NT2/D1 (cell line): ENCODE results near the gene PYGO2.

Experiments used
- DNase-seq: peaks from one replicate; pipeline ENCODE4 v3.0.0-alpha.2; 2011; ENCODE audit warnings: low read depth, low spot score
- H3K27me3 ChIP-seq: 2 replicates; pipeline ENCODE4 v1.6.0; 2011; ENCODE audit warnings: mild to moderate bottlenecking; ENCODE audit not compliant: insufficient read length, insufficient read depth
- H3K36me3 ChIP-seq: 2 replicates; pipeline ENCODE4 v1.6.1; 2011; ENCODE audit warnings: mild to moderate bottlenecking, low read length, mixed read lengths; ENCODE audit not compliant: insufficient read depth, insufficient read length
- H3K4me1 ChIP-seq: 2 replicates; pipeline ENCODE4 v1.5.1; 2011; ENCODE audit not compliant: insufficient read depth, insufficient read length
- H3K4me3 ChIP-seq: 2 replicates; pipeline ENCODE4 v1.5.1; 2011; ENCODE audit warnings: low read depth; ENCODE audit not compliant: insufficient read length
- H3K9ac ChIP-seq: 2 replicates; pipeline ENCODE4 v1.6.0; 2011; ENCODE audit warnings: low read depth; ENCODE audit not compliant: insufficient read length
- H3K9me3 ChIP-seq: 2 replicates; pipeline ENCODE4 v1.5.1; 2011; ENCODE audit warnings: mild to moderate bottlenecking, low read length; ENCODE audit not compliant: insufficient read depth
- SUZ12 ChIP-seq: IDR thresholded peaks from 2 replicates; pipeline ENCODE4 v1.6.1; 2011; ENCODE audit not compliant: insufficient read length, insufficient read depth; ENCODE audit errors: extremely low read depth
- YY1 ChIP-seq: IDR thresholded peaks from 2 replicates; pipeline ENCODE4 v1.6.1; 2011; ENCODE audit not compliant: insufficient read length, insufficient read depth
- ZNF274 ChIP-seq: IDR thresholded peaks from 2 replicates; pipeline ENCODE4 v1.6.1; 2011; ENCODE audit warnings: mild to moderate bottlenecking, low read depth, low read length

PYGO2 gene

GRCh38 chr1:154957091-154957657 is 4.4 kb downstream of the PYGO2 start:
- Histone ChIP-seq H3K4me3 (no peak overlapping the region), H3K9me3 (no peaks in the 10 kb centered on the region; the same call in 1 of the 2 replicates), H3K27me3 (no peaks in the 10 kb centered on the region), H3K4me1 (peaks cover 12% of the 10 kb centered on the region), H3K36me3 (peaks cover 30% of the 10 kb centered on the region), H3K9ac (peak overlapping the region; percentile 53)
- DNase-seq, result no peak
- TF ChIP-seq YY1, result no peak
- no peak for TF ChIP-seq SUZ12
- no peak for TF ChIP-seq ZNF274

DNA sequence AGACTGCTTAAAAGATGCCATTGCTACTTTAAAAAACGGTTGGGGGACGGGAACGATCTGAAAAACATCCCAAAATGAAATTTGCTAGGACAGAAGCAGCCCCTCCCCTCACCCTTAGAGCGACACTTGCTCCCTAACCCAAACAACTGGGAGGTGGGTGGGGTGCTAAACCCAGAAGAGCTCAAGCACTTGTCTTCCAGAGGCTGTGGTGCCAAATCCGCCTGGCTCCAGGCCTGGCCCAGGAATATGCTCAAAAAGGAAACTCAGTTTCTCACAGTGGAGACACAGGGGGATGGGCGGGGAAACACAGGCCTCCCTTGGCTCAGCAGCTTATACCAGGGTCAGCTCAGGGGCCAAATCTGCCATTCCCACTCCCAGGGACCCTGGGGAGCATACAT is 5.0 kb downstream of the PYGO2 start:
- DNase-seq, result no peak
- Histone ChIP-seq H3K4me1 (peaks cover 12% of the 10 kb centered on the region), H3K9me3 (no peaks in the 10 kb centered on the region; the same call in 1 of the 2 replicates), H3K36me3 (peaks cover 29% of the 10 kb centered on the region), H3K4me3 (peak overlapping the region; percentile 65), H3K9ac (peak overlapping the region; percentile 4), H3K27me3 (no peaks in the 10 kb centered on the region)
- TF ChIP-seq ZNF274 (no peak), YY1 (no peak), SUZ12 (no peak)

- peak; percentile 98 for DNase-seq
- peaks cover 12% of the 10 kb centered on the region for H3K4me1 ChIP-seq
These were observed 5.7 kb downstream of the PYGO2 start, which contains the start of gene PBXIP1 for GRCh38 chr1:154955718-154956543. PBXIP1 (minus strand) TSS chr1:154956099; CDS start chr1:154953721, 2,378 bp downstream.

GRCh38 chr1:154955039-154955717 is 6.4 kb downstream of the PYGO2 start:
- no peak for DNase-seq
- H3K36me3 ChIP-seq, result peaks cover 35% of the 10 kb centered on the region
- TF ChIP-seq ZNF274 (no peak), YY1 (no peak), SUZ12 (no peak)
- H3K9ac ChIP-seq, result peak overlapping the region; percentile 76
- no peaks in the 10 kb centered on the region; the same call in 1 of the 2 replicates for H3K9me3 ChIP-seq
- peak overlapping the region; percentile 65 for H3K4me3 ChIP-seq
- peaks cover 12% of the 10 kb centered on the region for H3K4me1 ChIP-seq
- H3K27me3 ChIP-seq, result no peaks in the 10 kb centered on the region

More at GRCh38 chr1:154955718-154956543, 5.7 kb downstream of the PYGO2 start, which contains the start of gene PBXIP1:
- TF ChIP-seq YY1, result no peak
- no peak for TF ChIP-seq SUZ12
- TF ChIP-seq ZNF274, result no peak
- Histone ChIP-seq H3K9me3 (no peaks in the 10 kb centered on the region; the same call in 1 of the 2 replicates), H3K27me3 (no peaks in the 10 kb centered on the region), H3K36me3 (peaks cover 35% of the 10 kb centered on the region), H3K9ac (peak within 1 kb of the TSS; percentile 76), H3K4me3 (peak within 1 kb of the TSS; percentile 65)

- Histone ChIP-seq H3K9ac (peak overlapping the region; percentile 6), H3K27me3 (no peaks in the 10 kb centered on the region), H3K4me1 (peaks cover 12% of the 10 kb centered on the region), H3K4me3 (no peak overlapping the region), H3K36me3 (peaks cover 31% of the 10 kb centered on the region), H3K9me3 (no peaks in the 10 kb centered on the region; the same call in 1 of the 2 replicates)
- TF ChIP-seq SUZ12 (no peak), ZNF274 (no peak), YY1 (no peak)
- no peak for DNase-seq
These were observed 7.0 kb downstream of the PYGO2 start for GRCh38 chr1:154954541-154954940.

DNA sequence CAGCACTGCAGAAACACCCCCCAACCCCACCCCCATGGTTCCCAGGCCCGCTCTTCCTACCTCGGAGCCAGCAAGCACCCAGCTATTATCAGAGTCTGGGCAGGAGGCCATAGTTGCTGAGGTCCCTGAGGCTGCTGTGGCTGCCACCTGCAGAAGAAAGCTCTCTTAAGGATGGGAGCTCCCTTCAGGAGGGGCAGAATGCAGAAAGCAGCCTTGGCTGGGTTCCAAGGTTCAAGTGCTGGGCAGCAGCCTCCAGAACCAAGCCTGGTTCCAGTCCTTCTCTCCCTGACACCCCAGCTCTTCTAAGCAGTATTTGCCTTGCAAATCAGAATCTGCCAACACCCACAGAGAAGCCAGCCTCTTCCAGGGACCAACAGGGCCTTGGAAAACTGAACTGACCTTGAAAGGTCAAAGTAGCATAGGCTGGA is 8.0 kb downstream of the PYGO2 start:
- TF ChIP-seq YY1 (no peak), ZNF274 (no peak), SUZ12 (no peak)
- DNase-seq, result no peak
- Histone ChIP-seq H3K4me1 (peaks cover 10% of the 10 kb centered on the region), H3K9me3 (no peaks in the 10 kb centered on the region), H3K9ac (no peak overlapping the region), H3K36me3 (peaks cover 22% of the 10 kb centered on the region), H3K27me3 (no peaks in the 10 kb centered on the region), H3K4me3 (no peak overlapping the region)
